GM19240 (cell line): ENCODE measurements around the gene EMC8.

Experiments used
- DNase-seq: peaks from one replicate; pipeline ENCODE4 v3.0.0; 2011; ENCODE audit warnings: low spot score; ENCODE audit not compliant: insufficient read length

The EMC8 gene

GRCh38 chr16:85731179-85731578 lies 68.2 kb downstream of the EMC8 start:
- DNase-seq: no peak

- DNase-seq: no peak
These were observed 69.2 kb downstream of the EMC8 start for GRCh38 chr16:85730186-85730465.

- no peak for DNase-seq
These were observed 69.7 kb downstream of the EMC8 start for GRCh38 chr16:85729452-85730185.

- no peak for DNase-seq
These were observed 70.5 kb downstream of the EMC8 start for GRCh38 chr16:85728879-85729278.
